Effector memory CD4-positive, alpha-beta T cell (primary cell): ENCODE data around the gene JMJD6.

Experiments
- DNase-seq, 3 donors: peaks; one replicate each; pipeline ENCODE4 v3.0.0-alpha.2; 2020
- H3K27ac ChIP-seq: 2 replicates; pipeline ENCODE4 v1.7.0; 2013; ENCODE audit warnings: mild to moderate bottlenecking, low read length, moderate library complexity; ENCODE audit not compliant: insufficient read depth, poor library complexity, severe bottlenecking
- H3K27me3 ChIP-seq: replicated peaks from 2 replicates; pipeline ENCODE4 v1.7.0; 2013; ENCODE audit warnings: mild to moderate bottlenecking, low read length; ENCODE audit not compliant: insufficient read depth, control insufficient read depth, poor library complexity, severe bottlenecking
- H3K36me3 ChIP-seq: 2 replicates; pipeline ENCODE4 v1.7.0; 2013; ENCODE audit warnings: mild to moderate bottlenecking, low read length, moderate library complexity; ENCODE audit not compliant: control insufficient read depth, insufficient read depth
- H3K4me1 ChIP-seq: 2 replicates; pipeline ENCODE4 v1.7.0; 2013; ENCODE audit warnings: low read length, mild to moderate bottlenecking; ENCODE audit not compliant: control insufficient read depth, insufficient read depth, poor library complexity, severe bottlenecking
- H3K4me3 ChIP-seq: 2 replicates; pipeline ENCODE4 v1.7.0; 2013; ENCODE audit warnings: low read length, low read depth, mild to moderate bottlenecking; ENCODE audit not compliant: insufficient read depth, poor library complexity, severe bottlenecking
- H3K9me3 ChIP-seq: 2 replicates; pipeline ENCODE4 v1.7.0; 2013; ENCODE audit warnings: mild to moderate bottlenecking, low read length, moderate library complexity; ENCODE audit not compliant: control insufficient read depth
- total RNA-seq, 3 donors: gene quantifications; one replicate each; lab custom pipeline; 2026; lab: John Stamatoyannopoulos, UW

The JMJD6 gene
- 120 to 193 (median 173) reads per million in 3 donors for total RNA-seq

GRCh38 chr17:76726231-76726775, at the start of gene JMJD6:
Gene JMJD6 (minus strand): TSS chr17:76726606. CDS start chr17:76726475, 131 bp downstream.
- H3K36me3 ChIP-seq: peaks cover 33% of the 10 kb centered on the region

DNA sequence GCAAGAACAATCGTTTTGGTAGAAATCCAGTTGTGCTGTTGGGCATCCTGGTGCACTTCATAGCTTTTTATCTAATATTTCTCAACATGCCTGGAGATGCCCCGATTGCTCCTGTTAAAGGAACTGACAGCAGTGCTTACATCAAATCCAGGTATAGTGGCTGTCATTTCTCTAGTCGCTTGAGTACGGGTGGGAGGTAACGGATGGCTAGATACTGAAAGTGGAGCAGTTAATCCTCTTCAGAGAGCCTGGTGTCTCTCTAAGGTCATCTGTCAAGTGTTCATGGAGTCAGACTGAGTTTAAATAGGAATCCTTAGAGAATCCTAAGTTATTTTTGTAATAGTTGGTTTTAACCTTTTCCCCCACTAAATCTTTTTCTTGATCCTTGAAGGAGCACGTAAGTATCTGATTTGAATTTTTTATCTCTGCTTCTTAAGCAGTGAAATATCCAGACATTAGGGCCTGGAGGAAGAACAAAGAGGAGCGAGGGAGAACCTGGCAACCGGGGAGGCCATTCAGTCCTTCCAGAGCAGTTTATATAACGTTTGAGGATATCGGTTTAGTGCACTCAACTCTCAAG, 48.7 kb upstream of the JMJD6 start:
- Histone ChIP-seq H3K4me3 (no peak overlapping the region), H3K36me3 (peaks cover 34% of the 10 kb centered on the region), H3K27me3 (no peaks in the 10 kb centered on the region), H3K4me1 (peaks cover 8% of the 10 kb centered on the region), H3K9me3 (no peaks in the 10 kb centered on the region), H3K27ac (no peak overlapping the region)
- no peak for DNase-seq

More at GRCh38 chr17:76726231-76726775, at the start of gene JMJD6:
- peak within 1 kb of the TSS; percentile 94 for H3K4me3 ChIP-seq
- H3K27me3 ChIP-seq: no peaks in the 10 kb centered on the region
- no peaks in the 10 kb centered on the region for H3K9me3 ChIP-seq
- peaks cover 34% of the 10 kb centered on the region for H3K4me1 ChIP-seq
- peak within 1 kb of the TSS; percentile 95 for H3K27ac ChIP-seq
- no peak for DNase-seq

GRCh38 chr17:76772842-76773525, 46.6 kb upstream of the JMJD6 start:
- Histone ChIP-seq H3K9me3 (no peaks in the 10 kb centered on the region), H3K36me3 (peaks cover 34% of the 10 kb centered on the region), H3K4me1 (peaks cover 8% of the 10 kb centered on the region), H3K4me3 (peak overlapping the region; percentile 30), H3K27ac (peak overlapping the region; percentile 87), H3K27me3 (no peaks in the 10 kb centered on the region)
- DNase-seq: peak; percentile 40 to 72 (median 43)

DNA sequence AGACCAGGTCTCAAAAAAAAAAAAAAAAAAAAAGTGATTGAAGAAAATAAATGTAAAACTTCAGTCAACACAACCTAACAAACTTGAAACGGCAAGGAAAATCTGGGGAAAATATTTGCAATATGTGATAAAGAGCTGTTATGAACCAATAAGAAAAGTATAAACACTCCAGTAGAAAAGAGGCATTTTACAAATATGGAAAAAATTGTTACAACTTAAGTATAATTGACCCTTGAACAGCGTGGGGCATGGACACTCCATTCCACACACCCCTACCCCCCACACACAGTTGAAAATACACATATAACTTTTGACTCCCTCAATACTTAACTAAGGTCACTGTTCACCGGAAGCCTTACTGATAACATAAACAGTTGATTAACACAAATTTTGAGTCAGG, 32.2 kb upstream of the JMJD6 start:
- Histone ChIP-seq H3K4me1 (peaks cover 4% of the 10 kb centered on the region), H3K36me3 (no peaks in the 10 kb centered on the region), H3K4me3 (no peak overlapping the region), H3K9me3 (no peaks in the 10 kb centered on the region), H3K27ac (no peak overlapping the region), H3K27me3 (no peaks in the 10 kb centered on the region)
- no peak for DNase-seq

GRCh38 chr17:76757256-76757655, 30.9 kb upstream of the JMJD6 start:
- H3K36me3 ChIP-seq: no peaks in the 10 kb centered on the region
- no peak overlapping the region for H3K4me3 ChIP-seq
- DNase-seq: no peak
- H3K4me1 ChIP-seq: peaks cover 11% of the 10 kb centered on the region
- H3K27ac ChIP-seq: no peak overlapping the region
- no peaks in the 10 kb centered on the region for H3K9me3 ChIP-seq
- H3K27me3 ChIP-seq: no peaks in the 10 kb centered on the region

DNA sequence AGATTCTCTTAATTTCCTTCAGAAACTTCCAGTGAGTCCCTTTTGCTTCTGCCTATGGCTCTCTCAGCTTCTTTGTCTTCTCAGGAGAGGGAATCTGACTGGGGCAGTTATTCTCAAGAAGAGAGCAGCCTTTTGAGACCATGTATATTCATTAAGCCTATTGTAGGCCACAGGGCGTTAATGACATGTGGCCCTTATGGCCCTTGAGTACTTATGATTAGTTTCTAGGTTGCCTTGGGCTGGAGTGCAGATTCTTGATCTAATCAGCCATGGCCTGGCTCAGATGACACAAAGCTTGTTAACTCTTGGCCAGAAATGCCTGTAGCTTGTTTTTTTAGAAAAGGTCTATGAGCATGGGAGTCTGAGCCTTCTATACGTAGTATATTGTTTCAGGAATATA, 28.9 kb upstream of the JMJD6 start:
- Histone ChIP-seq H3K4me1 (peaks cover 20% of the 10 kb centered on the region), H3K4me3 (no peak overlapping the region), H3K36me3 (no peaks in the 10 kb centered on the region), H3K9me3 (no peaks in the 10 kb centered on the region), H3K27me3 (no peaks in the 10 kb centered on the region), H3K27ac (no peak overlapping the region)
- no peak for DNase-seq

DNA sequence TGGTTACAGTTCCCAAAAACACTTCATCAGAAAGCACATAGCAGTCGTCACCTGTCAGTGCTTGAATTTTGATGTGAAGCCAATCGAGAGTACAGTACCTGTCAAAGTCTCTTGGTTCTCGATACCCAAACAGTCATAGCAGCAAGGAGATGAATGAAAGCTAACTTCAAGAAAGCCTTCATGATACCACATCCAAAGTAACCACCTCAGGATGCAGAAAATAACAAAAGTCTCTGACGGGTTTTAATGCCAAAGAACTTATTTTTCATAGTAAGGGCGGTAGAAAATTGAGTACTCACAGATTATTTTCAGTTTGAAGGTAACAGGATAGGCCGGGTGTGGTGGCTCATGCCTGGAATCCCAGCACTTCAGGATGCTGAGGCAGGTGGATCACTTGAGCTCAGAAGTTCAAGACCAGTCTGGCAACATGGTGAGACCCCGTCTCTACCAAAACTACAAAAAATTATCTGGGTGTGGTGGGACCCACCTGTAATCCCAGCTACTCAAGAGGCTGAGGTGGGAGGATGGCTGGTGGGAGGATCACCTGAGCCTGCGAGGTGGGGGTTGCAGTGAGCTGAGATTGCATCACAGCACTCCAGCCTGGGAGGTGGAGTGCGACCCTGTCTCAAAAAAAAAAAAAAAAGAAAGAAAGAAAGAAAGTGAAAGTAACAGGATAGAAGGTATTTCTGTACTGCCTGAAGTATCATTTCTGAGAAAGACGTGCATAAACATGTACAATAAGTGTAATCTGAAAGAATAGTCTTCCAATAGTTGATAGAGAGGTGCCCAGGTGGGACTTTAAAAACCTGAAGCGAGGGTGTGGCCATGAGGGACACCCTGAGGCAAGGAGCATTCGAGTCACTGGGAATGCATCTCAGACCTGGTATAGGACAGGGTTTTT, 26.9 kb upstream of the JMJD6 start:
- H3K4me3 ChIP-seq: peak overlapping the region; percentile 50
- H3K27me3 ChIP-seq: no peaks in the 10 kb centered on the region
- peaks cover 20% of the 10 kb centered on the region for H3K4me1 ChIP-seq
- peak in 1 of 3 donors; percentile 22 for DNase-seq
- H3K36me3 ChIP-seq: peaks cover 6% of the 10 kb centered on the region
- H3K9me3 ChIP-seq: no peaks in the 10 kb centered on the region
- peak overlapping the region; percentile 80 for H3K27ac ChIP-seq

- H3K9me3 ChIP-seq: no peaks in the 10 kb centered on the region
- H3K4me1 ChIP-seq: peaks cover 20% of the 10 kb centered on the region
- H3K36me3 ChIP-seq: peaks cover 6% of the 10 kb centered on the region
- H3K4me3 ChIP-seq: no peak overlapping the region
- H3K27me3 ChIP-seq: no peaks in the 10 kb centered on the region
- peak in 1 of 3 donors; percentile 11 for DNase-seq
- H3K27ac ChIP-seq: peak overlapping the region; percentile 55
These were observed 25.6 kb upstream of the JMJD6 start for GRCh38 chr17:76752006-76752405.

DNA sequence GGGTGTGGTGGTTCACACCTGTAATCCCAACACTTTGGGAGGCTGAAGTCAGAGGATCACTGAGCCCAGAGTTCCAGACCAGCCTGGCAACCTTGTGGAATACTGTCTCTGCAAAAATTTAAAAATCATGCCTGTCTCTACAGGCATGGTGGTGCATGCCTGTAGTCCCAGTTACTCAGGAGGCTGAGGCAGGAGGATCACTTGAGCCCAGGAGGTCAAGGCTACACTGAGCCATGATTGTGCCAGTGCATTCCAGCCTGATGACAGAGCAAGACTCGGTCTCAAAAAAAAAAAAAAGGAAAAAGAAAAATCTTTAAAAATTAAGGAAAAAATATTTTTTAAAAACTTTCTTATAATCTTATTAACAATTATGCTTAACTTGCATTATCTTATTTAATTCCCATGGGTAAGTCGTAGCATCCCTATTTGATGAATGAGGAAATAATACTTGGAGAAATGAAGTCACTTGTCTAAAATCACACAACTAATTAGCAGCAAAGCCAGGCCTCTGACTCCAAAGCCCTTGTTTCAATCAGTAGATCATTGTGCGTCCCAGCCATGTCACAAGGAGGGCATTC, 25.1 kb upstream of the JMJD6 start:
- no peak for DNase-seq

More for the DNA sequence above, 25.1 kb upstream of the JMJD6 start:
- Histone ChIP-seq H3K4me3 (no peak overlapping the region), H3K27me3 (no peaks in the 10 kb centered on the region), H3K36me3 (peaks cover 6% of the 10 kb centered on the region), H3K27ac (peak overlapping the region; percentile 55), H3K9me3 (no peaks in the 10 kb centered on the region), H3K4me1 (peaks cover 20% of the 10 kb centered on the region)
